Adrenal gland (tissue), 12 donors: ENCODE measurements around the gene ACER3. TPM values are rescaled to one million over a fixed set of nuclear protein-coding genes. Genes with fewer than 3 reads are reported as not detected.

Experiments used
- DNase-seq, 7 donors: peaks; one replicate each; pipeline ENCODE4 v3.0.0-alpha.2; 2019 to 2020
- H3K27ac ChIP-seq, 5 donors: fragments of 200-600 bp; sonication (generic) in 4 of 5; 1 replicate in 3 of 5; 2 replicates in 2 of 5; pipeline versions ENCODE4 v1.5.1 to v1.8.0; 2016 to 2020; ENCODE audit warnings: mild to moderate bottlenecking in 1 of 5
- H3K27me3 ChIP-seq: fragments of 200-600 bp; 2 replicates; pipeline ENCODE4 v1.8.0; 2021
- H3K36me3 ChIP-seq, 2 donors: fragments of 200-600 bp; replicated peaks in 1 of 2; 1 replicate in 1 of 2; 2 replicates in 1 of 2; pipeline versions ENCODE4 v1.5.1 to v1.8.0; 2018 to 2022
- H3K4me1 ChIP-seq, 2 donors: fragments of 200-600 bp; replicated peaks in 1 of 2; 1 replicate in 1 of 2; 2 replicates in 1 of 2; pipeline versions ENCODE4 v1.5.1 to v1.8.0; 2018 to 2021
- H3K4me3 ChIP-seq, 4 donors: fragments of 200-600 bp; sonication (generic) in 3 of 4; one replicate each; pipeline ENCODE4 v1.5.1; 2016 to 2018
- H3K9me3 ChIP-seq, 3 donors: fragments of 200-600 bp; sonication (generic) in 1 of 3; replicated peaks in 1 of 3; 1 replicate in 2 of 3; 2 replicates in 1 of 3; pipeline versions ENCODE4 v1.5.1 to v1.8.0; 2016 to 2021
- POLR2A ChIP-seq, 2 donors: fragments of 450-650 bp; IDR thresholded peaks; one replicate each; pipeline ENCODE4 v1.6.1; 2017; ENCODE audit warnings: antibody characterized with exemption in 2 of 2, mild to moderate bottlenecking in 2 of 2, moderate library complexity in 1 of 2
- WGBS, 4 donors: extraction: QIAGEN DNeasy Blood & Tissue Kit in 2 of 4; methylation state at CpG; one replicate each; pipeline versions ENCODE4 v1.1.5 to v1.1.7; 2013 to 2017; 5-methylcytosine and 5-hydroxymethylcytosine counted together
- intact Hi-C, 2 donors: fragments of 100-400 bp; cut with DNase I; formaldehyde crosslinking; loops; one replicate each; pipeline versions ENCODE4 v1.14.1 to v1.15.0; 2022 to 2023
- polyA plus RNA-seq, 3 donors: library from polyadenylated mRNA; stranded (reverse); fragments of 200-250 nt in 2 of 3; fragments of 350-450 nt in 1 of 3; fragmentation: Illumina TruSeq in 1 of 3; extraction: RNeasy Lipid Tissue Mini Kit (QIAGEN cat#74804) in 1 of 3; gene quantifications; one replicate each; pipeline ENCODE4 v1.2.3, GENCODE V29; 2013 to 2014
- total RNA-seq, 9 donors: library from RNA; depleted of rRNA in 4 of 9; stranded (reverse); fragments of >200 nt in 4 of 9; fragments of 120-200 nt in 1 of 9; fragmentation: NEBNext Ultra II Directional in 1 of 9; extraction: Animal tissue kit (Norgen Biotek cat#: 25700) in 1 of 9; gene quantifications; one replicate each; pipeline versions ENCODE4 v1.1.0 to v1.2.4, GENCODE V29; 2013 to 2023
- TF ChIP-seq, protein P1 (sequence below), 6 experiments: fragments of 450-650 bp in 4 of 6; fragments of 200-600 bp in 2 of 6; sonication (generic) in 1 of 6; IDR thresholded peaks; 1 replicate in 5 of 6; 2 replicates in 1 of 6; pipeline versions ENCODE4 v1.5.1 to v1.8.0; 2016 to 2021; ENCODE audit warnings: antibody characterized with exemption in 6 of 6, mild to moderate bottlenecking in 2 of 6, moderate library complexity in 1 of 6
- donor health status: healthy with polysubstance abuse.
- donor health status: Bipolar disorder and iron deficiency.
- donor health status: DM: yes; HTN: yes; CAD: no.
- donor health status: DM: no; HTN: no; CAD: no.
- donor health status: DM: no; HTN: no; CAD: no.
- donor health status: DM: yes; HTN: yes; CAD: no.

ACER3 gene
- total and polyA plus RNA-seq, 12 donors: 4.1 to 22.0 (median 15.3) TPM

DNA sequence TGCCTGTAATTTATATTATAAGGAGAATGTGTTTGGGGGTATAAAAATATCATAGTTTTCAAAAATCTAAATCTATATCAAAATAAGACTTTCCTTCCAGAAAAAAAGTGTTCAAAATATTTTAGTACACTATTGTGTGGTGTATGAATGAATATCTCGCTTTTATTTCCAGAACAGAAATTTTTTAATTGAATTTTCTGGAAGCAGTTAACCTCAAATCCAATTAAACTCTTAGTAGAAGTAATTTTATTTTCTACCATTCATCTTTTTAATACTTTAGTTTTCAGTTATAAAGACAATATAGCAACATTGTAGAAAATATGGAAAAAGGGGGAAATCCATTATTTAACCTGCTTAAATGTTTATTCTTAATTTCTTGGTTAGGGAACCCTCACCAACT, 58.7 kb downstream of the ACER3 start:
- TF ChIP-seq, protein P1, sequence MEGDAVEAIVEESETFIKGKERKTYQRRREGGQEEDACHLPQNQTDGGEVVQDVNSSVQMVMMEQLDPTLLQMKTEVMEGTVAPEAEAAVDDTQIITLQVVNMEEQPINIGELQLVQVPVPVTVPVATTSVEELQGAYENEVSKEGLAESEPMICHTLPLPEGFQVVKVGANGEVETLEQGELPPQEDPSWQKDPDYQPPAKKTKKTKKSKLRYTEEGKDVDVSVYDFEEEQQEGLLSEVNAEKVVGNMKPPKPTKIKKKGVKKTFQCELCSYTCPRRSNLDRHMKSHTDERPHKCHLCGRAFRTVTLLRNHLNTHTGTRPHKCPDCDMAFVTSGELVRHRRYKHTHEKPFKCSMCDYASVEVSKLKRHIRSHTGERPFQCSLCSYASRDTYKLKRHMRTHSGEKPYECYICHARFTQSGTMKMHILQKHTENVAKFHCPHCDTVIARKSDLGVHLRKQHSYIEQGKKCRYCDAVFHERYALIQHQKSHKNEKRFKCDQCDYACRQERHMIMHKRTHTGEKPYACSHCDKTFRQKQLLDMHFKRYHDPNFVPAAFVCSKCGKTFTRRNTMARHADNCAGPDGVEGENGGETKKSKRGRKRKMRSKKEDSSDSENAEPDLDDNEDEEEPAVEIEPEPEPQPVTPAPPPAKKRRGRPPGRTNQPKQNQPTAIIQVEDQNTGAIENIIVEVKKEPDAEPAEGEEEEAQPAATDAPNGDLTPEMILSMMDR (IDR thresholded peaks at IDR 0.05): no peak
- TF ChIP-seq POLR2A (IDR thresholded peaks at IDR 0.05): no peak
- intact Hi-C loops: loop anchor here in 1 of 2 donors (5.0 kb wide), 1 partner anchor 112 kb away; no protein-coding TSS in a partner anchor
- no peak overlapping the region for H3K4me3 ChIP-seq
- H3K36me3 ChIP-seq: no peaks in the 10 kb centered on the region
- no peaks in the 10 kb centered on the region for H3K27me3 ChIP-seq
- WGBS, 4 donors: 38 to 46% (median 44%) methylated on average over 1 of the region's 1 CpG
- no peaks in the 10 kb centered on the region for H3K9me3 ChIP-seq
- H3K27ac ChIP-seq: no peak overlapping the region
- no peak for DNase-seq
- H3K4me1 ChIP-seq: peaks cover 0 to 12% of the 10 kb centered on the region in 2 donors

DNA sequence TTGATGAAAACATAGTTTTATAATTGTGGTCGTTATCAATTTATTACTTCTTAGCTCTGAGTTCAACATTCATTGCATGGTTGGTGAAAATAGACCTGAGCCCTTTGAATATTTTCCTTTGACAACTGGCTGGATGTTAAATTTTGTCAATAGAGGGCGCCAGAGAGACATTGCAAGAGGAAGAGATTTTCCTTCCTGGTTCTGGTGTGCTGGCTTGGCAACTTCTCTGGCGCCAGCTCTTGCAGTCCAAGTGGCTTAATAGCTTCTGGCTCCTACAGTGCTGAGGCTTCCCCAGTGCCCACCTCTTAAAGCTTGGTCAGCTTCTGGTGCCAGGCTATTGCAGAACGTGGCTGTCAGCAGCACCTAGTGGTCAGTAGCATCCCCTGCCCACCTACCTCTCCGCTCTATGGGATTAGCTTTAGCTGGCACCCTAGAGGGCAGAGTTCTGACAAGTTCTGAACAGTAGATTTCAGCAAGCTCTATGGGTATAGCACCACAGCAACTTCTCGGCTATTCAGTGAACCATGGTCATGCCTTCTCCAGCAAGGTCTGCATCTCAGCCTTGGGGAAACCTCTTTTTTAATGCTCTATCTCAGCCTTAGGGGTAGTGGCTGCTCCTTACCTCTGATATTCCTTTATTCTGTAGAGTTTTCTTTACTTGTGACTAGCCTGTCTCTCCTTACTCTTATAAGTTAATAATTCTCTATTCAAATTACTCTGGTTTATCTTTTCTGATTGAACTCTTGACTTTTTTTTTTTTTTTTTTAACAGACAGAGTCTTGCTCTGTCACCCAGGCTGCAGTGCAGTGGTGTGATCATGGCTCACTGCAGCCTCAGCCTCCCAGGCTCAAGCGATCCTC, 59.4 kb downstream of the ACER3 start:
- TF ChIP-seq, protein P1 (IDR thresholded peaks at IDR 0.05): peak; percentile 85 to 95 (median 88)
- no peak for TF ChIP-seq POLR2A (IDR thresholded peaks at IDR 0.05)
- no peak overlapping the region for H3K4me3 ChIP-seq
- no peaks in the 10 kb centered on the region for H3K9me3 ChIP-seq
- H3K27me3 ChIP-seq: no peaks in the 10 kb centered on the region
- DNase-seq: peak; percentile 76 to 90 (median 85)
- WGBS, 4 donors: 28 to 43% (median 35%) methylated on average over 5 to 7 of the region's 7 CpGs
- intact Hi-C loops: loop anchor here (5.0 kb wide), 2 partner anchors 113 to 188 kb away; no protein-coding TSS in a partner anchor
- no peak overlapping the region for H3K27ac ChIP-seq
- H3K36me3 ChIP-seq: no peaks in the 10 kb centered on the region
- peaks cover 0 to 12% of the 10 kb centered on the region in 2 donors for H3K4me1 ChIP-seq

DNA sequence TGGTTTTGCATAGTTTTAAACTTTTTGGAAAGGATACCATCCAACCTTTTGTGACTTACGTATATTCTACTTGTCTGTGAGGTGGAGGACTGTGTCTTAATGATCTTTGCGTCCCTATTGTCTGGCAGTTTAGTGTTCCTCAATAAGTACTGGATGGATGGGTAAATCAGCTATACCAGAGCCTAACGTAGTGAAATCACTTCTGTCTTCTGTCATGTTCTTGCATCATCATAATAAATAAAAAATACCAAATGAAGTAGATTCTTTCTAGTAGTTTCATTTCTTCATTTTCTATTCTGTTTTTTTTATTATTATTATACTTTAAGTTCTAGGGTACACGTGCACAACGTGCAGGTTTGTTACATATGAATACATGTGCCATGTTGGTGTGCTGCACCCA, 66.4 kb downstream of the ACER3 start:
- no peak overlapping the region for H3K27ac ChIP-seq
- no peaks in the 10 kb centered on the region for H3K36me3 ChIP-seq
- no peak overlapping the region for H3K4me3 ChIP-seq
- H3K27me3 ChIP-seq: no peaks in the 10 kb centered on the region
- no peak for DNase-seq
- TF ChIP-seq POLR2A (IDR thresholded peaks at IDR 0.05): no peak
- TF ChIP-seq, protein P1 (IDR thresholded peaks at IDR 0.05): no peak
- 91 to 94% (median 92%) methylated on average over 5 of the region's 5 CpGs for WGBS, 4 donors
- H3K9me3 ChIP-seq: no peaks in the 10 kb centered on the region
- no peaks in the 10 kb centered on the region for H3K4me1 ChIP-seq
- intact Hi-C loops: no loop called here

DNA sequence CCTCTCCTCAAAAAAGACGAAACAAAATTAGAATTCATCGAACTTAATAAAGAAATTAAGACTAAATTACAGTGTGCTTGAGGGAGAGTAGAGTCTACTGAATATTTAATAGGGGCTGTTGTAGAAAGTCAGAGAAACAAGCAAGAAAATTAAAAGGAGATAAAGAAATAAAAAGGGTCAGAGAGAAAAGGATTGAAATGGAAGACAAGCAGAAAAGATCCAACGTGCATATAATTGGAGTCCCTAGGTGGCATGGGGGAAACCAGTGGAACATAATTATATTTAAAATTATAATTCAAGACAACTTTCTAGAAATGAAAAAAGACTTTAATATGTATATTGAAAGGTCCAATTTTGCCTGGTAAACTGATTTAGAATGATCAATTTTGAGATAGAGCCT, 74.3 kb downstream of the ACER3 start:
- Histone ChIP-seq H3K4me3 (no peak overlapping the region), H3K9me3 (peaks cover 0 to 4% (median 0%) of the 10 kb centered on the region in 3 donors), H3K27ac (no peak overlapping the region), H3K27me3 (no peaks in the 10 kb centered on the region), H3K36me3 (no peaks in the 10 kb centered on the region), H3K4me1 (no peaks in the 10 kb centered on the region)
- intact Hi-C loops: no loop called here
- WGBS, 4 donors: 66 to 79% (median 73%) methylated on average over 3 of the region's 3 CpGs
- DNase-seq: no peak
- no peak for TF ChIP-seq POLR2A (IDR thresholded peaks at IDR 0.05)
- TF ChIP-seq, protein P1 (IDR thresholded peaks at IDR 0.05): no peak
